Spleen (tissue), 7 donors: ENCODE measurements around the gene FYN.

ENCODE experiments used
- CTCF ChIP-seq, 11 experiments: fragments of 200-600 bp in 7 of 11; fragments of 450-650 bp in 4 of 11; sonication (generic) in 4 of 11; IDR thresholded peaks in 8 of 11; conservative IDR thresholded peaks in 3 of 11; 1 replicate in 7 of 11; 2 replicates in 4 of 11; pipeline versions ENCODE4 v1.4.0 to v1.8.0; 2016 to 2021; ENCODE audit warnings: antibody characterized with exemption in 11 of 11, inconsistent platforms in 4 of 11, mild to moderate bottlenecking in 1 of 11
- POLR2A ChIP-seq, 3 donors: fragments of 450-650 bp; IDR thresholded peaks; one replicate each; pipeline ENCODE4 v1.5.1; 2017; ENCODE audit warnings: antibody characterized with exemption in 3 of 3, mild to moderate bottlenecking in 1 of 3
- donor health status: DM: no; HTN: no; CAD: no; lungs with moderate emphysema.
- donor health status: DM: no; HTN: no; CAD: no.
- donor health status: DM: no; HTN: no; CAD: no.

GRCh38 chr6:111782887-111783466 is 90.3 kb downstream of the FYN start:
- TF ChIP-seq POLR2A (IDR thresholded peaks at IDR 0.05) (no peak), CTCF (IDR thresholded peaks at IDR 0.05 in 8 of 11, conservative IDR thresholded peaks at IDR 0.05 in 3 of 11) (no peak)
